GM23338 (cell line): Measurements from ENCODE around the gene RGS7. TPM values are rescaled to one million over a fixed set of nuclear protein-coding genes. Genes with fewer than 3 reads are reported as not detected.

Source experiments
- ATAC-seq: fragments of 200-7000 bp; cut with Tn5 transposase; 3 replicates; pipeline ENCODE4 v1.9.1; 2020
- DNase-seq: peaks from one replicate; pipeline ENCODE4 v3.0.0-alpha.2; 2015; ENCODE audit warnings: low spot score
- H2AFZ ChIP-seq: fragments of 200-600 bp; sonication (generic); 2 replicates; pipeline ENCODE4 v1.8.0; 2016; ENCODE audit warnings: antibody characterized with exemption, mild to moderate bottlenecking, moderate library complexity
- H3F3A ChIP-seq: fragments of 200-600 bp; sonication (generic); replicated peaks from 2 replicates; pipeline ENCODE4 v1.8.0; 2017; ENCODE audit warnings: antibody characterized with exemption, mixed run types, low read depth
- H3K27ac ChIP-seq: fragments of 200-600 bp; sonication (generic); 2 replicates; pipeline ENCODE4 v1.6.1; 2016; ENCODE audit warnings: low read depth
- H3K27me3 ChIP-seq: fragments of 200-600 bp; sonication (generic); 2 replicates; pipeline ENCODE4 v1.8.0; 2016; ENCODE audit warnings: mild to moderate bottlenecking, mixed run types, moderate library complexity; ENCODE audit not compliant: insufficient read depth
- H3K36me3 ChIP-seq: fragments of 200-600 bp; sonication (generic); 2 replicates; pipeline ENCODE4 v1.8.0; 2016; ENCODE audit warnings: mild to moderate bottlenecking; ENCODE audit not compliant: insufficient read depth
- H3K4me1 ChIP-seq: fragments of 200-600 bp; sonication (generic); 2 replicates; pipeline ENCODE4 v1.8.0; 2016; ENCODE audit warnings: mild to moderate bottlenecking, moderate library complexity; ENCODE audit not compliant: insufficient read depth
- H3K4me2 ChIP-seq: fragments of 200-600 bp; sonication (generic); 2 replicates; pipeline ENCODE4 v1.7.1; 2017; ENCODE audit warnings: mixed run types
- H3K4me3 ChIP-seq: fragments of 200-600 bp; sonication (generic); 2 replicates; pipeline ENCODE4 v1.6.1; 2016; ENCODE audit warnings: mixed run types
- H3K79me2 ChIP-seq: fragments of 200-600 bp; sonication (generic); replicated peaks from 2 replicates; pipeline ENCODE4 v1.8.0; 2017; ENCODE audit warnings: mild to moderate bottlenecking; ENCODE audit not compliant: insufficient read depth
- H3K9me2 ChIP-seq: fragments of 200-600 bp; sonication (generic); 2 replicates; pipeline ENCODE4 v1.8.0; 2017; ENCODE audit not compliant: insufficient read depth
- H4K20me1 ChIP-seq: fragments of 200-600 bp; sonication (generic); replicated peaks from 2 replicates; pipeline ENCODE4 v1.8.0; 2017; ENCODE audit warnings: mild to moderate bottlenecking; ENCODE audit not compliant: insufficient read depth
- H3K27ac Mint-ChIP-seq: 2 replicates; pipeline ENCODE4 v1.8.0; 2020; ENCODE audit warnings: inconsistent platforms, mild to moderate bottlenecking, moderate library complexity, mixed read lengths
- H3K27me3 Mint-ChIP-seq: 3 replicates; pipeline ENCODE4 v1.8.0; 2022; ENCODE audit warnings: low read depth, mild to moderate bottlenecking, moderate library complexity, mixed read lengths, inconsistent platforms; ENCODE audit not compliant: insufficient read depth, poor library complexity
- H3K36me3 Mint-ChIP-seq: 3 replicates; pipeline ENCODE4 v1.8.0; 2021; ENCODE audit warnings: low read depth, mild to moderate bottlenecking, inconsistent platforms, moderate library complexity, mixed read lengths
- H3K4me1 Mint-ChIP-seq: 3 replicates; pipeline ENCODE4 v1.8.0; 2020; ENCODE audit warnings: mild to moderate bottlenecking, inconsistent platforms, mixed read lengths
- H3K4me3 Mint-ChIP-seq: 3 replicates; pipeline ENCODE4 v1.8.0; 2021; ENCODE audit warnings: moderate library complexity, mild to moderate bottlenecking, inconsistent platforms, mixed read lengths
- H3K9me3 Mint-ChIP-seq: 3 replicates; pipeline ENCODE4 v1.8.0; 2020; ENCODE audit warnings: moderate library complexity, mild to moderate bottlenecking, inconsistent platforms, mixed read lengths
- CREB1 ChIP-seq: fragments of 250-450 bp; sonication (Bioruptor Pico); IDR thresholded peaks from 2 replicates; pipeline ENCODE4 v1.5.0; 2020; ENCODE audit warnings: low read depth, mild to moderate bottlenecking, moderate library complexity
- CTCF ChIP-seq, 2 experiments: fragments of 200-600 bp in 1 of 2; sonication (generic) in 1 of 2; conservative IDR thresholded peaks; 2 replicates each; pipeline versions ENCODE4 v1.5.1 to v1.6.1; 2016 to 2017; ENCODE audit warnings: antibody characterized with exemption in 2 of 2, low read depth in 2 of 2, mild to moderate bottlenecking in 2 of 2, moderate library complexity in 1 of 2
- ETS1 ChIP-seq: IDR thresholded peaks from 2 replicates; pipeline ENCODE4 v1.6.1; 2016; ENCODE audit warnings: antibody characterized with exemption
- EZH2 ChIP-seq: fragments of 200-600 bp; sonication (generic); IDR thresholded peaks from one replicate; pipeline ENCODE4 v1.8.0; 2017; ENCODE audit warnings: antibody characterized with exemption, mild to moderate bottlenecking, low read depth; ENCODE audit not compliant: unreplicated experiment
- JUNB ChIP-seq: IDR thresholded peaks from one replicate; pipeline ENCODE4 v1.6.1; 2016; ENCODE audit warnings: antibody characterized with exemption; ENCODE audit not compliant: unreplicated experiment
- NANOG ChIP-seq: IDR thresholded peaks from 2 replicates; pipeline ENCODE4 v1.6.1; 2016; ENCODE audit warnings: antibody characterized with exemption, borderline replicate concordance
- STAT1 ChIP-seq: IDR thresholded peaks from one replicate; pipeline ENCODE4 v1.6.1; 2016; ENCODE audit warnings: antibody characterized with exemption; ENCODE audit not compliant: unreplicated experiment
- ZNF114 ChIP-seq: fragments of 250-450 bp; sonication (Bioruptor Pico); IDR thresholded peaks from 2 replicates; pipeline ENCODE4 v1.5.0; 2020; ENCODE audit warnings: mild to moderate bottlenecking, moderate library complexity
- ZNF331 ChIP-seq: fragments of 250-450 bp; sonication (Bioruptor Pico); IDR thresholded peaks from 2 replicates; pipeline ENCODE4 v1.5.0; 2020; ENCODE audit warnings: low read depth, mild to moderate bottlenecking, moderate library complexity
- ZNF462 ChIP-seq: fragments of 250-450 bp; sonication (Bioruptor Pico); IDR thresholded peaks from 2 replicates; pipeline ENCODE4 v1.5.0; 2020; ENCODE audit warnings: mild to moderate bottlenecking, moderate library complexity
- polyA plus RNA-seq: library from polyadenylated mRNA; unstranded; fragments of >200 nt; fragmentation: Nextera tagmentation; extraction: Ambion mirVana; gene quantifications from 2 replicates; pipeline ENCODE4 v1.2.1, GENCODE V29; 2016
- total RNA-seq: library from RNA; depleted of rRNA; stranded (reverse); fragments of >200 nt; shearing (Covaris generic); gene quantifications from 2 replicates; pipeline ENCODE4 v1.2.3, GENCODE V29; 2014

The RGS7 gene
- total and polyA plus RNA-seq, 2 experiments from 2014 or later, result 2.0 to 2.2 TPM

GRCh38 chr1:241208910-241209379 lies 148.1 kb downstream of the RGS7 start (continued):
- TF ChIP-seq CREB1, result no peak
- TF ChIP-seq ETS1, result no peak
- TF ChIP-seq ZNF462 (CRISPR knock-in tag), result no peak
- no peak for TF ChIP-seq ZNF114 (CRISPR knock-in tag)
- TF ChIP-seq ZNF331, result no peak
- TF ChIP-seq STAT1, result no peak

GRCh38 chr1:241203817-241204216 lies 153.2 kb downstream of the RGS7 start:
- Mint-ChIP-seq H3K9me3 (peaks cover 8% of the 10 kb centered on the region; the same call in 2 of the 3 replicates), H3K36me3 (peaks cover 10% of the 10 kb centered on the region), H3K4me1 (peaks cover 25% of the 10 kb centered on the region), H3K27me3 (peaks cover 3% of the 10 kb centered on the region), H3K27ac (no peak overlapping the region; the same call in 1 of the 2 replicates), H3K4me3 (no peak overlapping the region)
- H3K79me2 ChIP-seq, result no peaks in the 10 kb centered on the region
- H3K36me3 ChIP-seq, result no peaks in the 10 kb centered on the region
- H3F3A ChIP-seq, result no peaks in the 10 kb centered on the region
- peak overlapping the region; percentile 83; the same call in 1 of the 2 replicates for H3K27ac ChIP-seq
- H4K20me1 ChIP-seq, result no peaks in the 10 kb centered on the region
- H3K9me2 ChIP-seq, result no peaks in the 10 kb centered on the region
- peaks cover 30% of the 10 kb centered on the region for H3K4me1 ChIP-seq
- no peak overlapping the region for H3K4me3 ChIP-seq
- no peak for TF ChIP-seq STAT1
- TF ChIP-seq CTCF (conservative IDR thresholded peaks at IDR 0.05; ENCODE audit: low read depth in 2 of 2), result no peak
- TF ChIP-seq NANOG, result no peak
- TF ChIP-seq JUNB, result no peak
- no peak for TF ChIP-seq ZNF331
- TF ChIP-seq ETS1, result no peak
- TF ChIP-seq EZH2, result no peak
- H3K27me3 ChIP-seq, result no peaks in the 10 kb centered on the region
- ATAC-seq (no peak), DNase-seq (no peak)
- H3K4me2 ChIP-seq, result no peak overlapping the region
- H2AFZ ChIP-seq, result no peak overlapping the region
